HG03575 (cell line): ENCODE measurements around the gene RNF223.
"Not testable (repeated sequence)": the region's sequence is repeated elsewhere in the genome, so short reads cannot be mapped to it uniquely, and the experiment has no call there.

Experiments
- ATAC-seq: cut with Tn5 transposase; IDR thresholded peaks from one replicate; pipeline ENCODE4 v1.9.1; 2021; ENCODE audit not compliant: unreplicated experiment, insufficient number of reproducible peaks, low FRiP score; ENCODE audit errors: extremely low read depth

Gene RNF223

DNA sequence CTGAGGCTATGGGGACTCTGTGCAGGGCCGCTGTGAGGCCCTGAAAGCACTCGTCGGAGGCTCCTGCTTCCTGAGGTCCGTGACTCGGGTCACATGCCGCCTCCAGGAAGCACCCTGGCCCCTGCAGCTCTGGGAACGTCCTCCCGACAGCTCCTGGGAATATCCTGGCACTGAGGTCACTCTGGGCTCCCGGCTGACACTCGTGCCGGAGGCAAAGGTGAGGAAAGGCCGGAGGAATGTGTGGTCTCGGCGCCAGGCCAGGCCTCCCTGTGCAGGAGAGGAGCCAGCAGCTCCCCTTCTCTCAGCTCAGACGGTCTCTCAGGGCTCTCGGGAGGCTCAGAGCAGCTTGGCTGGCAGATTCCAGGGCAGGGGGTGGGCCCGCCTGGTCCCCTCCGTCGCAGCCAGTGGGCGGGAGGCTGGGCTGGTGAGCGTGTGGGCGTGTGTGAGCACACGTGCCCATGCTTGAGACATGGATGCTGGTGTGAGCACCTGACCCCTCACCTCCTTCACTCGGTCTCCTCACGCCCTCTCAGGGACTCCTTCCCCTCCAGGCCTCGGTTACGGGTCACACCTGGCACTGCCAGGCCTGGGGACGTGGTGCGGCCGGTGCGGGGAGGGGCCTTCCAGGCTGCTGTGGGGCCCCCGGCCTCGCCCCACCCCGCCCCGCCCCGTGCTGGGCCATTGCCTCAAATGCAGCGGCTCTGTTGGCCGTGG is 5.5 kb upstream of the RNF223 start:
- no peak for ATAC-seq

DNA sequence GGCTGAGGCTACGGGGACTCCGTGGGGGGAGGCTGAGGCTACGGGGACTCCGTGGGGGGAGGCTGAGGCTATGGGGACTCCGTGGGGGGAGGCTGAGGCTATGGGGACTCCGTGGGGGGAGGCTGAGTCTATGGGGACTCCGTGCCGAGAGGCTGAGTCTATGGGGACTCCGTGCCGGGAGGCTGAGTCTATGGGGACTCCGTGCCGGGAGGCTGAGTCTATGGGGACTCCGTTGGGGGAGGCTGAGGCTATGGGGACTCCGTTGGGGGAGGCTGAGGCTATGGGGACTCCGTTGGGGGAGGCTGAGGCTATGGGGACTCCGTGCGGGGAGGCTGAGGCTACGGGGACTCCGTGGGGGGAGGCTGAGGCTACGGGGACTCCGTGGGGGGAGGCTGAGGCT is 3.3 kb upstream of the RNF223 start:
- not testable (repeated sequence) for ATAC-seq

DNA sequence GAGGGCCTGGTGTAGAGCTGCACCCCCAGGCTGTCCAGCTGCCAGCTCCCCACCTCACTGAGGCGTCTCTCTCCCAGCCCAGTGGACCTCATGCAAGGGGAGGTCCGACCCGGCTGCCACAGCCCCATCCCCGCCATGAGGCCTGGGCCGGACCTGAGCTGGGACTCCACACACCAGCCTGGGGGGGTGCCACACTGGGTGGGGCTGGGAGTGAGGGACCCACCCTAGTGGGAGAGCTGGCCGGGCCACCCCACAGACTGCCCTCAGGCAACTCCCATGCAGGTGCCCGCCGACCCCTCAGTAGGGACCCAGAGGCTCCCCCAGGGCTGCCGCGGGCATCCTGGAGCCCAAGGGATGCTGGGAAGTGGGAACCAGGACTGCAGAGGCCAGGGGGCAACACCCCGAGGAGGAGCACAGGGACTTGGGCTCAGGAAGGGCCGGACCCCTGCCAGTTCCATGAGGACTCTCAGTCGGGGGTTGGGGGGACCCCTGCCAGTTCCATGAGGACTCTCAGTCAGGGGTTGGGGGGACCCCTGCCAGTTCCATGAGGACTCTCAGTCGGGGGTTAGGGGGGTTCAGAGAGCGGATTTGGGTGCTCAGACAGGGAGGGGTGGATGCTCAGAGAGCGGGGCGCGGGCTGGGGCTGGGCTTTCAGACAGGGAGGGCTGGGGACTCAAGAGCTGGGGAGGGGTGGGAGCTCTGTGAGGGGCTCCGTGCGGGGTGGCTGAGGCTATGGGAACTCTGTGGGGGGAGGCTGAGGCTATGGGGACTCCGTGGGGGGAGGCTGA is 1.2 kb upstream of the RNF223 start:
- ATAC-seq: no peak

DNA sequence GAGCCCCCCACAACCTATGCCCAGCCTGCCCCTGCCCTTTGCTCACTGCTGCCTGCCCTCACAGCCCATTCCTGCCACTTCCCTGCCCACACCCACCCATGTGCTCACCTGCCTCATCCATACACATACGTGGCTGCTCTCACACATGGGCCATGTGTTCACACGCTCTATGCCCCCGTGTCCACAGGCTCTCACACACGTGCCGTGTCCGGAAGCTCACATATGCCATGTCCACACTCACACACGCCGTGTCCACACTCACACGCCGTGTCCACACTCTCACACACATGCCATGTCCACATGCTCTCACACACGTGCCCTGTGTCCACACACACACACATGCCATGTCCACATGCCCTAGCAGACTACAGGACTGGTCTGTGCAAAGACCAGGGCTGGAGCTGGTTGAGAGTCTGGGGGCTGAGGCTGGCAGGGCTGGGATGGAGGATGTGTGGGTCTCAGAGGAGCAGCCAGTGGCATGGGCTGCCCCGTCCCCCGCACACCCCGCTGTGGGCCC is 583 bp upstream of the RNF223 start:
- ATAC-seq: no peak

DNA sequence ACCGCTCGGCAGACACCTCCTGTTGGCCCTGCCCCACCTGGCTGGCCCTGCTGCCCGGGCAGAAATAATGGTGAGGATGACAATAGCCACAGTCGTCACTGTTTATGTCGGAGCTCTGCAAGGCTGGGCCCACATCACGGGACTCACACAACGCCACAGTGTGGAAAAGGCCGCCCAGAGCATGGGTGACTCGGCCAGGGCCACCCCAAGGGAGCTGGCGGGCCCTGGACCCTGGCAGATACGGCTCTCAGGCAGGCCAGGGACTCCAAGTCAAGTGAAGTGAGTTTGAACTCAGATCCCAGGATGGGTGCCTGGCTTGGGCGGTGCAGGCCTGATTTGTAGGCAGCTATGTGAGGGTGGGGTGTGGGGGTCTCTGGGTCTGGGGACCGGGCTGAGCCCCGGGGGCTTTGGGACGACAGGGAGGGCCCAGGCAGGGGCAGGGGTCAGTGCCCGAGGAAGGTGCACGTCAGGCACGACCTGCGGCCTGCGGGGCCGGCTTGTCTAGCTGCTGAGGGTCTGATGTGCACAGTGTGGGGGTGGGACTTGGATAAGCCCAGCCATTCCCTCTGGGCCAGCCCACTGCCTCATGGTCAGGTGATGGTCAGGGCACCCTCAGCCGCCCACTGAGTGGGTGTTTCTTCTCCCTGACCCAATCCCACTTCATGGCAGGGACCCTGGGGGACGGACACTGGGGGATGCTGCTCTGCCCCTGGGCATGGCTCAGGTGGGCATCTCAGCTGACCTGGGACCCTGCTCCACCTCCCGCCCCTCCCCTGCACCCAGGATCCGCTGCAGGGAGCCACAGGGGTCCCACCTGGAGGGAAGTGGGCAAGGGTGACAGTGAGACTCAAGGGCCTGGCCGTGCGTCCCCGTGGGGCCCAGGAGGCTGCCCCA is 1.0 kb downstream of the RNF223 start:
- no peak for ATAC-seq

DNA sequence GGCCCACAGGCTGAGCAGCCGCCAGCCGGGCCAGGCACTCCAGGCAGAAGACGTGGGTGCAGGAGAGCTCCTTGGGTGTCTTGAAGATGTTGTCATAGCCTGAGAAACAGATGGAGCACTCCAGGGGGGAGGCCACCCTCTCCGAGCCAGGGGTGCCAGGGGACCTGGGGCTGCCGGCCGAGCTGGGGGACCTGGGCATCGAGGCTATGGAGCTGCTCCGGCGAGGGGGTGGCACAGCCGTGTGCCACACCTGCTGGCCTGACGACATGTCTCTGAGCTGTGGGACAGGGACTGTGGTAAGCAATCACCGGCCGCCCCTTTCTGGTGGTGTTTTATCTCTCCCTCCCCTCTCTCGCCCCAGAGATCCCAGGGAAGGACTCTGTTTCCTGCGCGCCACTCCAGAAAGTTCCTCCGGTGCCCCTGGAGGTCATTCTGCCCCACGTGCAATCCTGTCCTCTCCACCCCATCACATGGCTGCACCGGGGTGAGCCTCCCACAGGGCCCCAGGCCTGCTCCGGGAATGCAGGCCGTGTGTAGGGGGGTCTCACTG is 1.7 kb downstream of the RNF223 start:
- ATAC-seq: no peak

DNA sequence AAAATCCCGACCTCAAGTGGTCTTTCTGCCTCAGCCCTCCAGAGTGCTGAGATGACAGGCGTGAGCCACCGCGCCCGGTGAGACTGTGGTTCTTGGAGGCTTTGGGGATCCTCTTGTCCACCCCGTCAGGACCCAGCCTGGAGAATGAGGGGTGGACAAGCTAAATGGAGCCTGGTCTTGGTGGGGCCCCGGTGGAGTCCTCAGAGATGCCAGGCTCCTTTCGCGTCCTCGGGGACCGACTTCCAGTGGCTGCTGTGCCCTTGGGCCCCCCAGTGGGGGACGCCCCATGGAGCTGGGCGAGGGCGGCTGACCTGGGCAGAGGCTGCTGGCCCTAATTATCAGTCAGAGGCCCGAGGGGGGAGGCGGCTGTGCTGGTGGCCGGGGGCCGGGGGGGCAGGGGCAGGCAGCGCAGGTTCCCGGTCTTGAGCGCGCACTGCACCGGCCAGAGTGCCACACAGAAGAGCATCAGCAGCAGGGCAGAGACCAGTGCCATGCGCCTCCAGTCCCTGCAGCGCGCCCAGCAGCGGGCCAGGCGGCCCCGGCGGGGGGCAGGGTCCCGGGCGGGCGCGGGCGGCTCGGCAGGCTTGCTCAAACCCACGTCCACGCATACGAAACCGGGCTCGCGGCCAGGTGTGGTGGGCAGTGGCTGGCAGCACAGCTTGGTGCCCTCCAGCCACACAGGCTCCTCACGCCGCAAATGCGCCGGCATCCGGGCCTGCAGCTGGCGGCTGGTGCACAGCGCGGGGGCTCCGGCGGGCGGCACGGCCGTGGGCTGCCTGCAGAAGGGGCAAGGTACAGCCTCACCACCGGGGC is 2.4 kb downstream of the RNF223 start:
- ATAC-seq: no peak

DNA sequence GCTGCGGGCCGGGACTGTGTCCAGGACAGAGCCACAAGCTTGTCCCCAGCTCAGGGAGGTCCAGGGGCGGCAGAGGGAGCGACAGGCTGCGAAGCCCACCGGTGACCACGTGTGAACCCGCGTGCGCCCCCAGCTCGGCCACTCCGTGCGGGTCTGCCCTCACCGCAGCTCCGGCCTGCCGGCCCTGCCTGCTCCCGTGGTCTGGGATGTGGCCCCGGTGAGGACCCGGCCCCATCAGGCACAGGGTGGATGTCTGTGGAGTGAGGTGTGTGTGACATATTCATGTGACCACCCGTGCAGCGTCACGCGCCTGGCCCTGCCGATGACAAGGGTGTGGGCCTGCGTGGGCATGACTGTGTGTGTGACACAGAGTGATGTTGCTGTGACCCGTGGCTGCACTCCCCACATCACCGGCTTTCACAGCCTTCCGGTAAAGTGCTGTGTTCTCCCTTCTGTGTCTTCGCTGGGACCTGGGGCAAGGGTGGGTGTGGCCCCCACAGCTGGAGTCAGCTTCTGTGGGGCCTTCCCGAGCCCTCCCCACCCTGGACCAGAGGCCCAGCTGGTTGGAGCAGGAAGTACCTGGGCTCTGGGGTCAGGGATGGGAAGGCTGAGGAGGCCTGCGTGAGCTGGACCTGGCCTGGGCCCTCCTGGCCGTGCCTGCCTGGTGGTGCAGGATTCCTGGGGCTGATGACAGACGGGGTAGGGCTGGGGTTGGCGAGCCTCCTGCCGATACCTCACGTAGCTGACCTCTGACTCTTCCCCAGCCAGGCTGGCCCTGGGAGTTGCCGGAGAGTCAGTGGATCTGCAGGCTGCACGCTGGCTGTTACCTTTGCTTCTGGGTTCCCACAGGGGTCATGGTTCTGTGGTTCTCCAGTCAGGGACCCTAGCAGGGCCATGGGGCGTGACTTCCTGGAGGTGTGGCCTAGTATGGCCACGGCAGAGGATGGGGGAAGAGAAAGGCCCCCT is 4.1 kb downstream of the RNF223 start:
- ATAC-seq: no peak

DNA sequence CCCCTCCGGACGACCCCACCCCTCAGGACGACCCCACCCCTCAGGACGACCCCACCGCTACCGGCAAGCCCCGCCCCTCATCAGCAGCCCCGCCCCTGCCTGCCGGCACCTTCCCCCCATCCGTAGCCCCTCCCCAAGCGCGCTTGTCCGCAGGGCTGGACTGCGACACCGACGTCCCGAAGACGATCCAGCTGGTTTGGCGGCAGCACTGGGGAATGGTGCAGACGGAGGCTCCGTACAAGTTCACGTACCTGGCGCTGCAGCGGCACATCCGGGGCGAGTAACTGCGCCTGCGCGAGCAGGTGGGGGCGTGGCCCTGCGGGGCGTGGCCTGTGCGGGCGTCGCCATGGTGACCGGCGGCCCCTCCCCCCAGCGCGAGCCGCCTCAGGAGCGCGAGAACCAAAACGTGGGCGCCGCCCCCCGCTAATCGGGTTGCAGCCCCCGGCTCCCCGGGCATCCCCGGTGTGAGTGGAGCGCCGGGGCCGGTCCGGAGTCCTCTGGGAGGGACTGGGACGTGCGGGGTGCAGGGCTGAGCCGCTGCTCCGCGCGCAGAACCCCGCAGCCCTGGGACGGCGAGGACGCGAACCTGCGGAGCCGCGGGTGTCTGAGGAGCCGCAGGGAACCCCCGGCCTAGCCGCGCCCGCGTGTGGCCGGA is 4.9 kb downstream of the RNF223 start:
- no peak for ATAC-seq

DNA sequence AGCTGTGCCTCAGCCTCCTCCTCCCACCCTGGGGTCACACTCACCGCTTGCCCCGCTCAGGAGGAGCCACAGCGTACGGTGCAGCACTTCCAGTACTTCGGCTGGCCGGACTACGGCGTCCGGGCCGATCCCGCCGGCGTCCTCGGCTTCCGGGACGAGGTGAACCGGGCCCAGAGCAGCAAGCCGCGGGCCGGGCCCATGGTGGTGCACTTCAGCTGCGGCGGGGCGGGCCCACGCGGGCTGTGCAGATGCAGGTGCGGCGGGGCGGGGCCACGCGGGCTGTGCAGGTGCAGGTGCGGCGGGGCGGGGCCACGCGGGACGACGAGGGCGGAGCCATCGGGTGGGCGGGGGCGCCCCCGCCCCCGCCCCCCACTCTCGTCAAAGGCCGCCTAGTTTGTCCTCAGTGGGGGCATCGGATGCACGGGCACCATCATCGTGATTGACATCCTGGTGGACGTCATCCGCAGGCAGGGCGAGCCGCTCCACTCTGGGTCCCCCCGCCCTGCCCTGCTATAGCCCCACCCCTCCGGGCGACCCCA is 5.5 kb downstream of the RNF223 start:
- no peak for ATAC-seq

DNA sequence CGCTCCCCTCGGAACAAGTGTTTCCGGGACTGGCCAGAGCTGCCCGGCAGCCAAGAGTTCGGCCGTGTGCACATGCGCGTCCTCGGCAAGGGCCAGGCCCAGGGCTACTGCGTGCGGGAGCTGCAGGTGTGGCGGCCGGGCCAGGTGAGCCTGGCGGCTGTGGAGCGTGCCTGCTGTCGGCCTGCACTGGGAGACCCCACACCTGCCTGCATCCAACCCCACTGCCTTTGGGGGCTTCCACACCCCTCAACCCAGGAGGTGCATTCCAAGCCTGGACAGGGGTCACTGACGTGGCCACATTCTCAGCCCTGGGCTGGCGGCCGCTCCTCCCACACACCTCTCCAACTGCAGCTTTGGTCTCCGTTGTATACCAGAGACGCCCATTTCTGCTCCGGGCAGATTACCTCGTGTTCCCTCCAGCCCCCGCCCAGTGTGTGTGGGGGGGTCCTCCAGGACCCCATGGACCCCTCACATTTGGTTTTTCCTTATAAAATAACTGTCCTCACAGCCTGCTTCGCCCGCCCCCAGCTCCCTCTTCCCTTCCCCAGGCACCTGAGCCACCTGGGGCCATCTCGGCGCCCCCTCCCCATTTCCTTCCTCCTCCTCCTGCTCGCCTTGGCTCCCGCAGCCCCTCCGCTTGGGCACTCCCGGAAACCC is 6.1 kb downstream of the RNF223 start:
- ATAC-seq: no peak

DNA sequence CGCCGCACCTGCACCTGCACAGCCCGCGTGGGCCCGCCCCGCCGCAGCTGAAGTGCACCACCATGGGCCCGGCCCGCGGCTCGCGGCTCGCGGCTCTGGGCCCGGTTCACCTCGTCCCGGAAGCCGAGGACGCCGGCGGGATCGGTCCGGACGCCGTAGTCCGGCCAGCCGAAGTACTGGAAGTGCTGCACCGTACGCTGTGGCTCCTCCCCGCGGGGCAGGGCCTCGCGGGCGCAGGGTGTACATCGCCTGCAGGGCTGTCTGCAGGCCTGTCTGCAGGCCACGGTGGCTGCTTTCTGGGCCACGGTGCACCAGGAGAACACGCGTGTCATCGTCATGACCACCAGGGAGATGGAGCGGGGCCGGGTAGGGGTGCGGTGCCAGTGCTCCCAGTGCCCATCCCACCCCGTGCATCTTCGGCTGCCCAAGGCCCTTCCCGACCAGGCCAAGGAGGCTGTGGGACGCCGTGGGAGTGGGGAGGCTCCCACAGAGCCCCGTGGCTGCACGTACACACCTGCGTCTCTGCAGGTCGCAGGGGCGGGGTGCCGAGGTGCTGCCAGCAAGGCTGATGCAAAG is 6.7 kb downstream of the RNF223 start:
- ATAC-seq: no peak

DNA sequence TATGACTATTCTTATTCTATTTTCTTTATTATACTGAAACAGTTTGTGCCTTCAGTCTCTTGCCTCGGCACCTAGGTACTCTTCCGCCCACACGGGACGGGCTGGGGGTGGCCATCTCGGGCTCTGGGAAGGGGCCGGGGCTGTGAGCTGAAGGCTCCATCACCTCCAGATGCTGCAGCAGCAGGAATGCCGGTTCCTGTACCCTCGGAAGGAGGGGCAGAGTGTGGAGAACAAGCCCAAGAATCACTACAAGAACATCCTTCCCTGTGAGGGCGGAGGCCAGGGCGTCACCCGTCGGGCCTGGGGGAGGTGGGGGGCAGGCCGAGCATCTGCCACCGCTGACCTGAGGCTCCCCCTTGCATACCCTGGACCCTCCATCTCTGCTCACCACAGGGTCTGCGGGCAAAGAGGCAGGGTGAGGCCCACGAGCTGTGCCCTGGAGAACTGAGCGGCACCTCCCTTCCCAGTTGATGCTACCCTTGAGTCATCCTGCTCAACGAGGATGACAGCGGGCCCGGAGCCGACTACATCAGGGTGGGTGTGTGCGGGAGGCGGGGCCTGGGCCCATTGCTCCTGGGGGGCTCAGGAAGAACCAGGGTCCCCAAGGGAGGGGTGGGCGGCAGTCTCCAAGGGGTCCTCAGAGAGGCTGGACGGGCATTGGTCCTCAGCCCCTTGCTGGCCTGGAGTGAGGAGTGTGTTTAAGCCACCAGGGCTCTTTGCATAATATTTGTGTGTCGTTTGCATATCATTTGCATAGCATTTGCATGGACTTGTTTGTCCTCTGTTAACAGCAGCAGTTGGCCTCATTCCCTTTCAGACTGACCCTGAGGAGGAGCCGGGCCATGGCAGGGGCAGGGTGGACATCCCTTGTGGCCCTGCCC is 7.5 kb downstream of the RNF223 start:
- ATAC-seq: no peak

DNA sequence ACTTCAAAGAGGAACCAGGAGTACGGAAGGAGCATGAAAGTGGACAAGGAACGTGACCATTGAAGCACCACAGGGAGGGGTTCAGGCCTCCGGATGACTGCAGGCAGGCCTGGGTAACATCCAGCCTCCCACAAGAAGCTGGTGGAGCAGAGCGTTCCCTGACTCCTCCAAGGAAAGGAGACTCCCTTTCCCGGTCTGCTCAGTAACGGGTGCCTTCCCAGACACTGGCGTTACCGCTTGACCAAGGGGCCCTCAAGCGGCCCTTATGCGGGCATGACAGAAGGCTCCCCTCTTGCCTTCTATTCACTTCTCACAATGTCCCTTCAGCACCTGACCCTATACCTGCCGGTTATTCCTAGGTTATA is 8.2 kb downstream of the RNF223 start:
- ATAC-seq: not testable (repeated sequence)
